ENCODE measurements around the gene ZGRF1. TPM values are rescaled to one million over a fixed set of nuclear protein-coding genes. Genes with fewer than 3 reads are reported as not detected.

Gene ZGRF1
- total RNA-seq, 3 donors from 2014 or later (not counting 1 experiment from before 2014, with no cell fraction given) = 13.0 to 25.9 (median 20.0) TPM

GRCh38 chr4:112564706-112565270, 71.9 kb downstream of the ZGRF1 start:
- no peaks in the 10 kb centered on the region for H3K9me3 ChIP-seq (ENCODE audit: control insufficient read depth, insufficient read depth, low read length)
- H3K9me3 Mint-ChIP-seq = no peaks in the 10 kb centered on the region
- no peak for ATAC-seq
- no peak overlapping the region for H3K27ac ChIP-seq (ENCODE audit: low read length)
- no peak overlapping the region for H3K4me3 ChIP-seq (ENCODE audit: low read length)
- no peaks in the 10 kb centered on the region for H3K27me3 ChIP-seq (ENCODE audit: control insufficient read depth, insufficient read depth, low read length)
- no peak for TF ChIP-seq CTCF (IDR thresholded peaks at IDR 0.05)
- no peaks in the 10 kb centered on the region for H3K36me3 ChIP-seq (ENCODE audit: control insufficient read depth, insufficient read depth, low read length)
- H3K4me3 Mint-ChIP-seq = no peak overlapping the region
- DNase-seq = no peak
- intact Hi-C loops (cut with micrococcal nuclease) = no loop called here
- peaks cover 7 to 11% of the 10 kb centered on the region in 2 donors for H3K4me1 Mint-ChIP-seq
- no peaks in the 10 kb centered on the region for H3K4me1 ChIP-seq (ENCODE audit: control insufficient read depth, insufficient read depth, low read length)
- H3K36me3 Mint-ChIP-seq = no peaks in the 10 kb centered on the region
- H3K27me3 Mint-ChIP-seq (ENCODE audit: low read depth in 2 of 2) = no peaks in the 10 kb centered on the region
- H3K27ac Mint-ChIP-seq = no peak overlapping the region
- 98% methylated on average over 25 of the region's 25 CpGs for WGBS (ENCODE audit: insufficient coverage)

GRCh38 chr4:112563431-112564200, 73.1 kb downstream of the ZGRF1 start:
- ATAC-seq = no peak
- no peaks in the 10 kb centered on the region for H3K36me3 Mint-ChIP-seq

GRCh38 chr4:112562254-112562879, 74.3 kb downstream of the ZGRF1 start:
- Histone ChIP-seq H3K27me3 (ENCODE audit: control insufficient read depth, insufficient read depth, low read length) (no peaks in the 10 kb centered on the region), H3K27ac (ENCODE audit: low read length) (no peak overlapping the region), H3K36me3 (ENCODE audit: control insufficient read depth, insufficient read depth, low read length) (no peaks in the 10 kb centered on the region), H3K4me3 (ENCODE audit: low read length) (no peak overlapping the region), H3K4me1 (ENCODE audit: control insufficient read depth, insufficient read depth, low read length) (no peaks in the 10 kb centered on the region), H3K9me3 (ENCODE audit: control insufficient read depth, insufficient read depth, low read length) (no peaks in the 10 kb centered on the region)
- 80% methylated on average over 1 of the region's 2 CpGs for WGBS (ENCODE audit: insufficient coverage)
- no peaks in the 10 kb centered on the region for H3K36me3 Mint-ChIP-seq
- intact Hi-C loops (cut with micrococcal nuclease) = no loop called here
- no peak overlapping the region for H3K4me3 Mint-ChIP-seq
- H3K9me3 Mint-ChIP-seq = no peaks in the 10 kb centered on the region
- H3K27me3 Mint-ChIP-seq (ENCODE audit: low read depth in 2 of 2) = no peaks in the 10 kb centered on the region
- H3K27ac Mint-ChIP-seq = no peak overlapping the region
- ATAC-seq = no peak
- no peak for TF ChIP-seq CTCF (IDR thresholded peaks at IDR 0.05)
- peaks cover 7 to 11% of the 10 kb centered on the region in 2 donors for H3K4me1 Mint-ChIP-seq
- DNase-seq = no peak

More at GRCh38 chr4:112563431-112564200, 73.1 kb downstream of the ZGRF1 start:
- Mint-ChIP-seq H3K27me3 (ENCODE audit: low read depth in 2 of 2) (no peaks in the 10 kb centered on the region), H3K9me3 (no peaks in the 10 kb centered on the region), H3K27ac (no peak overlapping the region), H3K4me3 (no peak overlapping the region), H3K4me1 (peaks cover 7 to 11% of the 10 kb centered on the region in 2 donors)
- Histone ChIP-seq H3K36me3 (ENCODE audit: control insufficient read depth, insufficient read depth, low read length) (no peaks in the 10 kb centered on the region), H3K9me3 (ENCODE audit: control insufficient read depth, insufficient read depth, low read length) (no peaks in the 10 kb centered on the region), H3K4me1 (ENCODE audit: control insufficient read depth, insufficient read depth, low read length) (no peaks in the 10 kb centered on the region), H3K27me3 (ENCODE audit: control insufficient read depth, insufficient read depth, low read length) (no peaks in the 10 kb centered on the region), H3K4me3 (ENCODE audit: low read length) (no peak overlapping the region), H3K27ac (ENCODE audit: low read length) (no peak overlapping the region)
- 49% methylated on average over 3 of the region's 4 CpGs for WGBS (ENCODE audit: insufficient coverage)
- no peak for DNase-seq
- TF ChIP-seq CTCF (IDR thresholded peaks at IDR 0.05) = no peak
- intact Hi-C loops (cut with micrococcal nuclease) = no loop called here
